BJ (cell line): ENCODE data around the gene KCNH3. TPM values are rescaled to one million over a fixed set of nuclear protein-coding genes. Genes with fewer than 3 reads are reported as not detected.

Experiments
- CTCF ChIA-PET: fragments of 350-600 bp; formaldehyde crosslinking; extraction: SDS; loops from one replicate; lab custom pipeline; 2021; ENCODE audit warnings: antibody characterized with exemption, inconsistent platforms; lab: Yijun Ruan, JAX
- POLR2A ChIA-PET: fragments of 300-600 bp; sonication (Branson Sonifier 250); formaldehyde crosslinking; extraction: SDS; loops from one replicate; lab custom pipeline; 2021; ENCODE audit warnings: antibody characterized with exemption; lab: Charles Lee
- DNase-seq: peaks from one replicate; pipeline ENCODE4 v3.0.0-alpha.2; 2011; ENCODE audit warnings: low read depth
- H3K27me3 ChIP-seq: 2 replicates; pipeline ENCODE4 v1.6.0; 2011; ENCODE audit warnings: low read length; ENCODE audit not compliant: control insufficient read depth, insufficient read depth
- H3K36me3 ChIP-seq: 2 replicates; pipeline ENCODE4 v1.5.1; 2011; ENCODE audit warnings: low read length; ENCODE audit not compliant: control insufficient read depth, insufficient read depth
- H3K4me3 ChIP-seq: 2 replicates; pipeline ENCODE4 v1.5.1; 2011; ENCODE audit warnings: low read depth, mild to moderate bottlenecking, control low read depth, low read length
- CTCF ChIP-seq: IDR thresholded peaks from 2 replicates; pipeline ENCODE4 v1.5.1; 2011; ENCODE audit warnings: low read depth, mild to moderate bottlenecking, control low read depth, inconsistent platforms, low read length, moderate library complexity; ENCODE audit not compliant: insufficient read depth
- polyA plus RNA-seq: library from polyadenylated mRNA; depleted of rRNA; stranded (reverse); fragments of >200 nt; gene quantifications from 2 replicates; pipeline ENCODE4 v1.2.3, GENCODE V29; 2011

KCNH3 gene
- polyA plus RNA-seq, 1 experiment: 0.02 TPM

- Histone ChIP-seq H3K27me3 (peaks cover 43% of the 10 kb centered on the region), H3K36me3 (no peaks in the 10 kb centered on the region), H3K4me3 (peak overlapping the region; percentile 26)
- CTCF ChIA-PET: interaction anchor here (1.7 kb wide), 1 partner anchor 217 kb away, joined by 4 read pairs; no protein-coding TSS in a partner anchor
- peak; percentile 46 for TF ChIP-seq CTCF
- no peak for DNase-seq
- POLR2A ChIA-PET: interaction anchor here (0.6 kb wide), 1 partner anchor 11 kb away, joined by 3 read pairs; no protein-coding TSS in a partner anchor
Observed at GRCh38 chr12:49548822-49549648, 10.2 kb downstream of the KCNH3 start.

- CTCF ChIA-PET: interaction anchor here (1.6 to 5.0 kb wide), 3 partner anchors 192 to 218 kb away, joined by 4 to 18 read pairs (median 6); no protein-coding TSS in a partner anchor
- no peak overlapping the region for H3K4me3 ChIP-seq
- peaks cover 36% of the 10 kb centered on the region for H3K27me3 ChIP-seq
- DNase-seq: no peak
- no peaks in the 10 kb centered on the region for H3K36me3 ChIP-seq
- TF ChIP-seq CTCF: no peak
- POLR2A ChIA-PET: interaction anchor here (0.6 kb wide), 1 partner anchor 10 kb away, joined by 6 read pairs; no protein-coding TSS in a partner anchor
Observed at GRCh38 chr12:49549735-49550692, 11.2 kb downstream of the KCNH3 start.

GRCh38 chr12:49550693-49551252 lies 11.9 kb downstream of the KCNH3 start:
- Histone ChIP-seq H3K36me3 (no peaks in the 10 kb centered on the region), H3K27me3 (peaks cover 36% of the 10 kb centered on the region), H3K4me3 (no peak overlapping the region)
- no peak for TF ChIP-seq CTCF
- ChIA-PET POLR2A (no interaction called here), CTCF (interaction anchor here (1.6 to 5.0 kb wide), 3 partner anchors 193 to 219 kb away, joined by 4 to 18 read pairs (median 6); no protein-coding TSS in a partner anchor)
- DNase-seq: no peak

GRCh38 chr12:49552014-49552413 lies 13.2 kb downstream of the KCNH3 start:
- POLR2A ChIA-PET: no interaction called here
- Histone ChIP-seq H3K4me3 (no peak overlapping the region), H3K27me3 (peaks cover 32% of the 10 kb centered on the region), H3K36me3 (peaks cover 8% of the 10 kb centered on the region)
- DNase-seq: no peak
- CTCF ChIA-PET: interaction anchor here (1.1 to 5.0 kb wide), 3 partner anchors 28 to 204 kb away, joined by 3 to 18 read pairs (median 7); no protein-coding TSS in a partner anchor
- no peak for TF ChIP-seq CTCF
